OCI-LY3 (cell line): ENCODE data around the gene GPALPP1.

Experiments
- H2AFZ ChIP-seq: fragments of 200-600, 300-600 bp; shearing (Covaris generic); 2 replicates; pipeline ENCODE4 v1.6.0; 2014; ENCODE audit warnings: antibody characterized with exemption, low read depth, low read length
- H3K27ac ChIP-seq: fragments of 200-600, 300-600 bp; sonication (generic); 2 replicates; pipeline ENCODE4 v1.5.1; 2014; ENCODE audit warnings: mild to moderate bottlenecking, low read length, moderate library complexity, mixed read lengths
- H3K27me3 ChIP-seq: fragments of 200-600, 300-600 bp; sonication (generic); 2 replicates; pipeline ENCODE4 v1.6.1; 2014; ENCODE audit warnings: low read depth, low read length, mixed read lengths
- H3K36me3 ChIP-seq: fragments of 200-600, 300-600 bp; sonication (generic); replicated peaks from 2 replicates; pipeline ENCODE3; 2014; ENCODE audit warnings: low read depth, low read length, mixed read lengths
- H3K4me1 ChIP-seq: fragments of 300-600, 200-600 bp; sonication (generic); 2 replicates; pipeline ENCODE4 v1.6.1; 2014; ENCODE audit warnings: low read length, mixed read lengths
- H3K4me2 ChIP-seq: fragments of 200-600, 300-600 bp; sonication (generic); 2 replicates; pipeline ENCODE4 v1.6.1; 2014; ENCODE audit warnings: low read length, mixed read lengths
- H3K4me3 ChIP-seq: fragments of 300-600, 200-600 bp; sonication (generic); 2 replicates; pipeline ENCODE4 v1.5.1; 2014; ENCODE audit warnings: antibody characterized with exemption, mild to moderate bottlenecking, low read length, moderate library complexity
- H3K79me2 ChIP-seq: fragments of 300-600, 200-600 bp; shearing (Covaris generic); 2 replicates; pipeline ENCODE4 v1.6.1; 2014; ENCODE audit warnings: mild to moderate bottlenecking, low read length, mixed read lengths
- H3K9ac ChIP-seq: fragments of 300-600, 200-600 bp; shearing (Covaris generic); 2 replicates; pipeline ENCODE4 v1.6.0; 2014; ENCODE audit warnings: mild to moderate bottlenecking, low read length, moderate library complexity
- H3K9me3 ChIP-seq: fragments of 200-600, 300-600 bp; shearing (Covaris generic); 2 replicates; pipeline ENCODE4 v1.6.1; 2014; ENCODE audit warnings: low read length, mixed read lengths; ENCODE audit not compliant: insufficient read depth
- H4K20me1 ChIP-seq: fragments of 200-600, 300-600 bp; sonication (generic); 2 replicates; pipeline ENCODE4 v1.6.1; 2016; ENCODE audit warnings: low read length, mixed read lengths; ENCODE audit not compliant: insufficient read depth
- CTCF ChIP-seq: fragments of 200-600, 300-600 bp; sonication (generic); IDR thresholded peaks from 2 replicates; pipeline ENCODE4 v1.5.1; 2014; ENCODE audit warnings: antibody characterized with exemption, low read length, low read depth
- EZH2phosphoT487 ChIP-seq: fragments of 200-600 bp; shearing (Covaris generic); IDR thresholded peaks from 2 replicates; pipeline ENCODE4 v1.6.1; 2018; ENCODE audit warnings: antibody characterized with exemption, mixed run types, low read depth

Gene GPALPP1

DNA sequence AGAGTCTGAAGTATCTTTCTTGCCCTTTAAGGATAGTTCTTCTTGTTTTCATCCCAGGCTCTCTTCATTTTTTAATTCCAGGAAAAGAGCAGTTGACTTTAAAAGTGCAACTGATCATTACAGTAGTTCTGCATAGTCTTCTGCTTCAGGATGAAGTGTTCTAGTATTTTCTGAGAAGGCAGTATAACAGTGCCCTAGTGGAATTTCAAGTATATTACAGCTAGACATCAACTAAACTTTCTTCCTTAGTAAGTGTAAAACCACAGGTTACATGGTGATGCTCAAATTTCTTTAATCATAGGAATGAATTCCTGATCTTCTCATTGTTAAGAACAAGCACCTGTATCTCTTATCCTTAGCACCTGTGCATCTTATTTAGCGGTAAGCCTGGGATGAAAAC is 11.0 kb upstream of the GPALPP1 start:
- Histone ChIP-seq H3K4me1 (no peaks in the 10 kb centered on the region), H3K4me3 (no peak overlapping the region), H2AFZ (no peak overlapping the region), H3K9me3 (no peaks in the 10 kb centered on the region), H3K27me3 (no peaks in the 10 kb centered on the region), H3K36me3 (peaks cover 39% of the 10 kb centered on the region), H3K79me2 (peaks cover 19% of the 10 kb centered on the region), H3K9ac (no peak overlapping the region), H3K4me2 (no peak overlapping the region), H4K20me1 (no peaks in the 10 kb centered on the region), H3K27ac (no peak overlapping the region)
- TF ChIP-seq EZH2phosphoT487 (no peak), CTCF (no peak)

GRCh38 chr13:44989941-44990340 is 603 bp downstream of the GPALPP1 start:
- peak overlapping the region; percentile 15; the same call in 1 of the 2 replicates for H3K27ac ChIP-seq
- no peaks in the 10 kb centered on the region for H4K20me1 ChIP-seq

DNA sequence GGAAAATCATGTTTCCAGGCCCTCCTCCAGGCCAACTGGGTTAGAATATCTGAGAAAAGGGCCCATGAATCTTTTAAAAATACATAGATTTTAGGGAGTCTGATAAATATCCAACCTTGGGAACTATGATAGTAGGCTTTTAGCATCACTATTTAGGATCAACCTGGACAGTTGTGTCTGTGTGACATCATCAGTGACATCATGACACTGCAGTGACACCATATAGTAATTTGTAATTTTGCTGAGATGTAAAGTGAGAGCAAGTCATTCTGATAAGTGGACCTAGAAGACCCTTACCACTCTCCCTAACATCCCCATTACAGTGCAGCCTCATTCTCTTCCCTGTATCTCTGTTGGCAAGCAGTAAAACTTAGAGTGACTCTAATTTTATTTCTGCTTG is 14.1 kb downstream of the GPALPP1 start:
- no peaks in the 10 kb centered on the region for H3K4me1 ChIP-seq
- no peak overlapping the region for H3K9ac ChIP-seq
- peaks cover 29% of the 10 kb centered on the region for H3K36me3 ChIP-seq
- H3K27ac ChIP-seq = no peak overlapping the region
- H3K4me3 ChIP-seq = no peak overlapping the region
- no peaks in the 10 kb centered on the region for H4K20me1 ChIP-seq
- no peaks in the 10 kb centered on the region for H3K9me3 ChIP-seq
- no peaks in the 10 kb centered on the region for H3K27me3 ChIP-seq
- H3K4me2 ChIP-seq = no peak overlapping the region
- no peak overlapping the region for H2AFZ ChIP-seq
- TF ChIP-seq EZH2phosphoT487 = no peak
- TF ChIP-seq CTCF = no peak
- H3K79me2 ChIP-seq = no peaks in the 10 kb centered on the region

More at GRCh38 chr13:44989941-44990340, 603 bp downstream of the GPALPP1 start:
- no peak for TF ChIP-seq EZH2phosphoT487
- no peak for TF ChIP-seq CTCF
- H3K9me3 ChIP-seq = no peaks in the 10 kb centered on the region
- peak overlapping the region; percentile 94 for H3K4me3 ChIP-seq
- H3K4me1 ChIP-seq = peaks cover 17% of the 10 kb centered on the region
- peaks cover 87% of the 10 kb centered on the region for H3K79me2 ChIP-seq
- peak overlapping the region; percentile 98 for H3K4me2 ChIP-seq
- H3K36me3 ChIP-seq = peaks cover 8% of the 10 kb centered on the region
- H2AFZ ChIP-seq = peak overlapping the region; percentile 94
- no peaks in the 10 kb centered on the region for H3K27me3 ChIP-seq
- H3K9ac ChIP-seq = peak overlapping the region; percentile 75

- TF ChIP-seq EZH2phosphoT487 = no peak
- no peak for TF ChIP-seq CTCF
- H3K4me1 ChIP-seq = no peaks in the 10 kb centered on the region
- no peak overlapping the region for H2AFZ ChIP-seq
- no peaks in the 10 kb centered on the region for H3K27me3 ChIP-seq
- H3K9me3 ChIP-seq = no peaks in the 10 kb centered on the region
- H3K79me2 ChIP-seq = no peaks in the 10 kb centered on the region
- H3K27ac ChIP-seq = no peak overlapping the region
- H3K9ac ChIP-seq = no peak overlapping the region
- no peak overlapping the region for H3K4me2 ChIP-seq
- H3K4me3 ChIP-seq = no peak overlapping the region
- H4K20me1 ChIP-seq = no peaks in the 10 kb centered on the region
- H3K36me3 ChIP-seq = peaks cover 33% of the 10 kb centered on the region
These were observed 14.8 kb downstream of the GPALPP1 start for GRCh38 chr13:45004096-45004495.
